ENCODE measurements around the gene MCM3AP. TPM values are rescaled to one million over a fixed set of nuclear protein-coding genes. Genes with fewer than 3 reads are reported as not detected.

MCM3AP gene
- total RNA-seq, 2 donors from 2014 or later, result 84.3 to 101 TPM

DNA sequence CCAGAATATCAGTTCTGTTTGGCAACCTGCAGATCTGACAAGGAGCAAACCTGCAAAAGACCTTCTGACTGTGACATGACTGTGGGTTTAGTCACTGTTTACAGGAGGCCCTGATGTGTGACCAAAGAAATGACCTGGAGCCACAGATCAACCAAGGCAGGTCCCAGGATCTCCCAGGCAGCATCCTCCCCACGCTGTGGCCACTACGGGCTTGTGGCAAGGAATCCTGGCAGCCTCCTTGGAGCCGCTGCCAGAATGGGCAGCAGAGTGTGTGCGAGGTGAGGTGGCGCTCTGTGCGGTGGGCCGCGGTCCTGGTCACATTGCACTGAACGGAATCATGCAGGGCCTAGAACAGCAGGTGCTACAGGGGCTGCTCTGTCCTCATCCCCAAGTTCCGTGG lies 15.9 kb downstream of the MCM3AP start:
- no peak overlapping the region for H3K27ac ChIP-seq
- ATAC-seq (ENCODE audit: insufficient number of reproducible peaks, low FRiP score, low read depth) (no peak), DNase-seq (ENCODE audit: low spot score) (no peak)
- no peak overlapping the region for H3K4me3 ChIP-seq
- TF ChIP-seq, protein P1, sequence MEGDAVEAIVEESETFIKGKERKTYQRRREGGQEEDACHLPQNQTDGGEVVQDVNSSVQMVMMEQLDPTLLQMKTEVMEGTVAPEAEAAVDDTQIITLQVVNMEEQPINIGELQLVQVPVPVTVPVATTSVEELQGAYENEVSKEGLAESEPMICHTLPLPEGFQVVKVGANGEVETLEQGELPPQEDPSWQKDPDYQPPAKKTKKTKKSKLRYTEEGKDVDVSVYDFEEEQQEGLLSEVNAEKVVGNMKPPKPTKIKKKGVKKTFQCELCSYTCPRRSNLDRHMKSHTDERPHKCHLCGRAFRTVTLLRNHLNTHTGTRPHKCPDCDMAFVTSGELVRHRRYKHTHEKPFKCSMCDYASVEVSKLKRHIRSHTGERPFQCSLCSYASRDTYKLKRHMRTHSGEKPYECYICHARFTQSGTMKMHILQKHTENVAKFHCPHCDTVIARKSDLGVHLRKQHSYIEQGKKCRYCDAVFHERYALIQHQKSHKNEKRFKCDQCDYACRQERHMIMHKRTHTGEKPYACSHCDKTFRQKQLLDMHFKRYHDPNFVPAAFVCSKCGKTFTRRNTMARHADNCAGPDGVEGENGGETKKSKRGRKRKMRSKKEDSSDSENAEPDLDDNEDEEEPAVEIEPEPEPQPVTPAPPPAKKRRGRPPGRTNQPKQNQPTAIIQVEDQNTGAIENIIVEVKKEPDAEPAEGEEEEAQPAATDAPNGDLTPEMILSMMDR (IDR thresholded peaks at IDR 0.05), result no peak
- no peaks in the 10 kb centered on the region for H3K27me3 ChIP-seq (replicated peaks; ENCODE audit: insufficient read depth)
- H3K4me1 ChIP-seq (ENCODE audit: control insufficient read depth in 1 of 2, low read depth in 2 of 2), result no peaks in the 10 kb centered on the region
- peaks cover 83% of the 10 kb centered on the region for H3K36me3 ChIP-seq
- H3K9me3 ChIP-seq, result no peaks in the 10 kb centered on the region

DNA sequence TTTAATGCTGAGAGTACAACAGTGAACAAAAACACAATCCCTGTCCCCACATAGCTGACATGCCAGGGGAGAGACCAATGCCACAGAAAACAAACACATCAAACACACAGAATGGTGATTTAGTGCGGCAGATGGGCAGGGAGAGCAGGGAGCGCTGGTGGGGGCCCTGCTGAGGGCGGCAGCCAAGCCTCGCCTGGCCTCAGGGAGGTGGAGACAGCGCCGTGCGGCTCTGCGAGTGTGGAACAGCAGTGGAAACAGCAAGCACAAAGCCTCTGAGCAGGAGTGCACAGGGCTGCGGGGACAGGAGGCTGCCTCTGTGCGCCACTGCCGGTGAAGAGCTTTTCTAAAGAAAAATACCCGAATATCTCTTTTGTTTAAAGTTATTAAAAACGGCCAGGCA lies 17.0 kb downstream of the MCM3AP start:
- Histone ChIP-seq H3K9me3 (no peaks in the 10 kb centered on the region), H3K27ac (no peak overlapping the region), H3K27me3 (replicated peaks; ENCODE audit: insufficient read depth) (no peaks in the 10 kb centered on the region), H3K4me1 (ENCODE audit: control insufficient read depth in 1 of 2, low read depth in 2 of 2) (no peaks in the 10 kb centered on the region), H3K4me3 (no peak overlapping the region), H3K36me3 (peaks cover 82% of the 10 kb centered on the region)
- TF ChIP-seq, protein P1 (IDR thresholded peaks at IDR 0.05), result no peak
- ATAC-seq (ENCODE audit: insufficient number of reproducible peaks, low FRiP score, low read depth) (no peak), DNase-seq (ENCODE audit: low spot score) (no peak)

DNA sequence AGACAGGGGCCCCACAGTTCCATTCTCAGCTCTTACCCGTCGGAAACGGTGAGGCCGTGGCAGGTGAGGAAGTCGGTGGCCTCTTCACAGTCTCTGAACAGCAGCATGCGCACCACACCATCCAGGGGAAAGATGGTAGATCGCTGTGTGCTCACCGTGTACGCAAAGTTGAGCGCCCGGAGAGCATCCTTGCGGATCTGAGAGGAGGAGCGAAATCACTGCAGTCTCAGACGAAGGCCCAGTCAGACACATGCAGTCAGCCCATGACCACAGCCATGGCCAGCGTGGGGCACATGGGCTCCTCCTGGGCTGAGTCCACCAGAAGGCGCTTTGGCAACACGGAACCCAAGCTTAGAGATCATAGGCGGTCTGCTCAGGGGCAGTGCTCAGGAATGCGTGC lies 18.5 kb downstream of the MCM3AP start:
- Histone ChIP-seq H3K9me3 (no peaks in the 10 kb centered on the region), H3K27ac (no peak overlapping the region), H3K4me1 (ENCODE audit: control insufficient read depth in 1 of 2, low read depth in 2 of 2) (no peaks in the 10 kb centered on the region), H3K36me3 (peaks cover 74% of the 10 kb centered on the region), H3K27me3 (replicated peaks; ENCODE audit: insufficient read depth) (no peaks in the 10 kb centered on the region), H3K4me3 (no peak overlapping the region)
- TF ChIP-seq, protein P1 (IDR thresholded peaks at IDR 0.05), result no peak
- no peak for DNase-seq (ENCODE audit: low spot score)
- no peak for ATAC-seq (ENCODE audit: insufficient number of reproducible peaks, low FRiP score, low read depth)

DNA sequence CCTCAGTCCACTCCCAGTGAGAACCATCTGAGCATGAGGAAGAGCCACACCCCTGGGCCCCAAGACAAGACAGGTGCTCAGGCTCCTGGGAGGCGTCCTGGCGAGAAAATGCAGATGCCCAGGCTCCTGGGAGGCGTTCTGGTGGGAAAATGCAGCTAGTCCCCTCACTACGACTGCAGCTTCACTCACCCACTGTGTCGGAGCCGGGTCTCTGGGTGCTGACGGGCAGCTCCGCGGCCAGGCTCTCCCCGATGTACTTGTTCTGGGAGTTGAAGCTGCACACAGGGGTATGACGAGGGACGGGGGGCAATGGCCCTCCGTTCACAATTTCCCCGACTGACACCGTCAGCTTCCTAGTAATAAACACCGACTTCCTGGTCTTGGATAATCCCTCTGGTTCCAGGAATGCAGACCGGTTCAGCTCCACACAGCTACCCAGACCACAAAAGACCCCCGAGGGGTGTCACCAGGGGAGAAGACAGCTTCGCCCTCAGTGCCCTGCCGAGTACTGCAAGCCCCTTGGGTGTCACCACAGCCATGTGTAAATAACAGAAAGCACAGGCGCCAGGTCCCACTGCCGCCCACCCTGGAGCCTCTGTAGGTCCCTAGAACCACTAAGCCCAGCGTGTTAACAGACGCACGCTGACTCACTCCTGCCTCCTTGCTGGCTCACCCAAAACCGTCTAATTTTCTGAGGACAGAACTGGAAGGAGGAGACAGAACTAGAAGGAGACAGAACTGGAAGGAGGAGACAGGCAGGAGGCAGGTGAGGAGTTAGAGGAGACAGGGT lies 19.5 kb downstream of the MCM3AP start:
- H3K4me1 ChIP-seq (ENCODE audit: control insufficient read depth in 1 of 2, low read depth in 2 of 2), result no peaks in the 10 kb centered on the region
- no peak overlapping the region for H3K4me3 ChIP-seq
- H3K9me3 ChIP-seq, result no peaks in the 10 kb centered on the region
- no peak for DNase-seq (ENCODE audit: low spot score)
- H3K27ac ChIP-seq, result no peak overlapping the region
- H3K36me3 ChIP-seq, result peaks cover 71% of the 10 kb centered on the region
- ATAC-seq (ENCODE audit: insufficient number of reproducible peaks, low FRiP score, low read depth), result no peak
- TF ChIP-seq, protein P1 (IDR thresholded peaks at IDR 0.05), result no peak
- no peaks in the 10 kb centered on the region for H3K27me3 ChIP-seq (replicated peaks; ENCODE audit: insufficient read depth)

DNA sequence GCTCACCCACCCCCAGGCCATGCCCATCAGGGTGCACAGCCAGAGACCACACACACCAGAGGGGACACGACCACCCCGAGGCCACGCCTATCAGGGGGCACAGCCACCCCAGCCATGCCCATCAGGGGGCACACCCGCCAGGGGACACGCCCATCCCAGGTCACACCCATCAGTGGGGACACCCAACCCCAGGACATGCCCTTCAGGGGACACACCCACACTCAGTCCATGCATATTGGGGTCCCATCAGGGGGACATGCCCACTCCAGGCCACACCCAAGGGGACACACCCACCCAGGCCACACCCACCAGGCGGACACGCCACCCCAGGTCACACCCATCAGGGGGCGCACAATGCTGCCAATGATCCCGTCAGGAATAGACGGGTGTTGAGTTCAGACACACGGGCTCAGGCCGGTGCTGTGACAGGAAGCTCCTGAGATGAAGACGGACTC lies 20.7 kb downstream of the MCM3AP start:
- H3K27ac ChIP-seq, result no peak overlapping the region
- DNase-seq (ENCODE audit: low spot score) (no peak), ATAC-seq (ENCODE audit: insufficient number of reproducible peaks, low FRiP score, low read depth) (no peak)
- H3K4me3 ChIP-seq, result no peak overlapping the region
- H3K27me3 ChIP-seq (replicated peaks; ENCODE audit: insufficient read depth), result no peaks in the 10 kb centered on the region
- H3K36me3 ChIP-seq, result peaks cover 70% of the 10 kb centered on the region
- H3K9me3 ChIP-seq, result no peaks in the 10 kb centered on the region
- no peaks in the 10 kb centered on the region for H3K4me1 ChIP-seq (ENCODE audit: control insufficient read depth in 1 of 2, low read depth in 2 of 2)
- TF ChIP-seq, protein P1 (IDR thresholded peaks at IDR 0.05), result no peak
